ENCODE data around the gene IMPDH1. TPM values are rescaled to one million over a fixed set of nuclear protein-coding genes. Genes with fewer than 3 reads are reported as not detected.
A peak's percentile ranks its signal among the peaks of the same experiment; 100 is the strongest.

The IMPDH1 gene
- total RNA-seq, 1 experiment from 2014 or later = 57.1 TPM

GRCh38 chr7:128399991-128400390, 9.8 kb downstream of the IMPDH1 start:
- no peaks in the 10 kb centered on the region for H3K9me3 Mint-ChIP-seq (ENCODE audit: low read depth, unreplicated experiment)
- no peak overlapping the region for H3K27ac Mint-ChIP-seq (ENCODE audit: unreplicated experiment)
- no peaks in the 10 kb centered on the region for H3K27me3 Mint-ChIP-seq (ENCODE audit: unreplicated experiment)
- DNase-seq = no peak
- TF ChIP-seq CTCF (IDR thresholded peaks at IDR 0.05; ENCODE audit: unreplicated experiment) = no peak
- H3K36me3 Mint-ChIP-seq (ENCODE audit: insufficient read depth, unreplicated experiment) = peaks cover 19% of the 10 kb centered on the region
- BruUV-seq (replicated peaks) = no TSS peak
- intact Hi-C loops (cut with micrococcal nuclease; ENCODE audit: unreplicated experiment) = no loop called here
- no peak overlapping the region for H3K4me3 Mint-ChIP-seq (ENCODE audit: low read depth, unreplicated experiment)
- H3K4me1 Mint-ChIP-seq (ENCODE audit: low read depth, unreplicated experiment) = no peaks in the 10 kb centered on the region
- CTCF ChIA-PET = interaction anchor here (0.6 to 0.7 kb wide), 3 partner anchors 22 to 261 kb away, joined by 3 to 4 read pairs (median 3); no protein-coding TSS in a partner anchor

- Mint-ChIP-seq H3K9me3 (ENCODE audit: low read depth, unreplicated experiment) (no peaks in the 10 kb centered on the region), H3K27ac (ENCODE audit: unreplicated experiment) (no peak overlapping the region), H3K4me1 (ENCODE audit: low read depth, unreplicated experiment) (no peaks in the 10 kb centered on the region), H3K36me3 (ENCODE audit: insufficient read depth, unreplicated experiment) (peaks cover 21% of the 10 kb centered on the region), H3K27me3 (ENCODE audit: unreplicated experiment) (no peaks in the 10 kb centered on the region), H3K4me3 (ENCODE audit: low read depth, unreplicated experiment) (no peak overlapping the region)
- TF ChIP-seq CTCF (IDR thresholded peaks at IDR 0.05; ENCODE audit: unreplicated experiment) = peak; percentile 14
- no peak for DNase-seq
- intact Hi-C loops (cut with micrococcal nuclease; ENCODE audit: unreplicated experiment) = loop anchor here (1.0 kb wide), 1 partner anchor 28 kb away; no protein-coding TSS in a partner anchor
- CTCF ChIA-PET = no interaction called here
- no TSS peak for BruUV-seq (replicated peaks)
Measured at GRCh38 chr7:128398841-128399135, 11.0 kb downstream of the IMPDH1 start.

DNA sequence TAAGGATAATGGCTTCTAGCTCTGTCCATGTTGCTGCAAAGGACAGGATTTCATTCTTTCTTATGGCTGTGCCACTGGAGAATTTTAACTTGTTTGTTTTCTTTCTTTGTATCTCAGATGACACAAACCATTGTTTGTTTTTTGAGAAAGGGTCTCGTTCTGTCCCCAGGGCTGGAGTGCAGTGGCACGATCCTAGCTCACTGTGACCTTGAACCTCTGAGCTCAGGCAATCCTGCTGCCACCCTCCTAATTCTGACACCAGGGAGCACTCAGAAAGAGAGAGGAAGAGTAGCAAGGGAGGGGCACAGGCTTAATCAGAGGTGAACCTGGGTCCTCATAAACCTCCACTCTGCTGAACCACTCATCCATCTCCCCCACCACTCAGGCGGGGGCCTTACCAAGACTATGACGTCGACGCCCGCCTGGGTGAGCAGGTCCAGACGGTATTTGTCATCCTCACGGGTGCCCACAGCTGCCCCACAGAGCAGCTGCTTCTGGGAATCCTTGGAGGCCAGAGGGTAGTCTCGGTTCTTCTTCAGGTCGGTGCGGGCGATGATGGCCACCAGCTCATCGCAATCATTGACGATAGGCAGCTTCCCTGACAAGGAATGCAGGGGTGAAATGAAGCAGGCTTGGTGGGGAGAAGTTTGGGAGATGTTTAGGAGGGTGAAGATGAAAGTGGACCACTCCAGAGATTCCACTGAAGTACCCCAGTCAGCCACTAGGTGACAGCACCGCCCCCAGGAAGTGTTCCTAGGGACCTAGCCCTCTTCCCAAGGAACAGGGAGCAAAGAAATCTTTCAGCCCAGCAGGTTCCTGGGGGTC, 11.6 kb downstream of the IMPDH1 start:
- intact Hi-C loops (cut with micrococcal nuclease; ENCODE audit: unreplicated experiment) = loop anchor here (1.0 kb wide), 1 partner anchor 28 kb away; no protein-coding TSS in a partner anchor
- Mint-ChIP-seq H3K27me3 (ENCODE audit: unreplicated experiment) (no peaks in the 10 kb centered on the region), H3K4me1 (ENCODE audit: low read depth, unreplicated experiment) (no peaks in the 10 kb centered on the region), H3K27ac (ENCODE audit: unreplicated experiment) (no peak overlapping the region), H3K36me3 (ENCODE audit: insufficient read depth, unreplicated experiment) (peaks cover 21% of the 10 kb centered on the region), H3K9me3 (ENCODE audit: low read depth, unreplicated experiment) (no peaks in the 10 kb centered on the region), H3K4me3 (ENCODE audit: low read depth, unreplicated experiment) (no peak overlapping the region)
- DNase-seq = peak; percentile 67
- TF ChIP-seq CTCF (IDR thresholded peaks at IDR 0.05; ENCODE audit: unreplicated experiment) = peak; percentile 92
- no TSS peak for BruUV-seq (replicated peaks)
- CTCF ChIA-PET = interaction anchor here (1.2 kb wide), 1 partner anchor 11 kb away, joined by 4 read pairs; no protein-coding TSS in a partner anchor

DNA sequence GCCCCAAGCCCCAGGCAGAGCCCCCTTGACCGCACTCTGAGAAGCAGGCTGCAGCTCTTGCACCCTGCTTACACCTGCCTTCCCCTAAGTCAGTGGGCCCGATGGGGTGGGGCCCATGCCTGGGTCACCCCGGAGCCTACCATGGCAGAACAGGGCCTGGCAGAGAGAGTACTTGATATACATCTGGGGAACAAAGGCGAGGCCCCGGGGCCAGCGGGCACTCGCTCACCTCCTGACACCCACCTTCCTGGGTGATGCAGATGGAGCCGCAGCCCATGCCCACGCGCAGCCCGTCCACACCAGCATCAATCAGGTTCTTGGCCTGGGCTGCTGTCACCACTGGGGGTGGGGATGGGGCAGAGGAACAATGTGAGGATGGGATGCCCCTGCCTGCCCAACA, 13.4 kb downstream of the IMPDH1 start:
- Mint-ChIP-seq H3K27ac (ENCODE audit: unreplicated experiment) (no peak overlapping the region), H3K9me3 (ENCODE audit: low read depth, unreplicated experiment) (no peaks in the 10 kb centered on the region), H3K4me1 (ENCODE audit: low read depth, unreplicated experiment) (no peaks in the 10 kb centered on the region), H3K4me3 (ENCODE audit: low read depth, unreplicated experiment) (no peak overlapping the region), H3K27me3 (ENCODE audit: unreplicated experiment) (no peaks in the 10 kb centered on the region), H3K36me3 (ENCODE audit: insufficient read depth, unreplicated experiment) (peaks cover 18% of the 10 kb centered on the region)
- TF ChIP-seq CTCF (IDR thresholded peaks at IDR 0.05; ENCODE audit: unreplicated experiment) = no peak
- BruUV-seq (replicated peaks) = no TSS peak
- DNase-seq = no peak
- CTCF ChIA-PET = no interaction called here
- intact Hi-C loops (cut with micrococcal nuclease; ENCODE audit: unreplicated experiment) = no loop called here
